Lung (tissue), 12 donors: ENCODE results near the gene CDC23. TPM values are rescaled to one million over a fixed set of nuclear protein-coding genes. Genes with fewer than 3 reads are reported as not detected.
A peak's percentile ranks its signal among the peaks of the same experiment; 100 is the strongest.

Source experiments
- ATAC-seq: fragments of 200-7000 bp; cut with Tn5 transposase; one replicate; pipeline ENCODE4 v1.9.1; 2020; ENCODE audit warnings: moderate number of reproducible peaks; ENCODE audit not compliant: insufficient read depth, low FRiP score
- DNase-seq, 3 donors: peaks; one replicate each; pipeline ENCODE4 v3.0.0-alpha.2; 2013 to 2017
- H3K27ac ChIP-seq, 2 donors: one replicate each; pipeline ENCODE4 v1.5.1; 2013; ENCODE audit warnings: mild to moderate bottlenecking in 2 of 2, moderate library complexity in 2 of 2, control low read depth in 1 of 2, inconsistent platforms in 1 of 2, low read depth in 1 of 2, low read length in 1 of 2
- H3K27me3 ChIP-seq, 3 donors: one replicate each; pipeline ENCODE4 v1.5.1; 2013; ENCODE audit warnings: low read length in 2 of 3; ENCODE audit not compliant: control insufficient read depth in 3 of 3, insufficient read depth in 3 of 3
- H3K36me3 ChIP-seq, 4 donors: one replicate each; pipeline ENCODE4 v1.5.1; 2013; ENCODE audit warnings: low read length in 4 of 4, mild to moderate bottlenecking in 1 of 4, moderate library complexity in 1 of 4; ENCODE audit not compliant: control insufficient read depth in 4 of 4, insufficient read depth in 4 of 4
- H3K4me1 ChIP-seq, 5 donors: one replicate each; pipeline ENCODE4 v1.5.1; 2013; ENCODE audit warnings: low read length in 5 of 5, mild to moderate bottlenecking in 2 of 5, moderate library complexity in 1 of 5; ENCODE audit not compliant: control insufficient read depth in 5 of 5, insufficient read depth in 5 of 5
- H3K4me3 ChIP-seq: one replicate; pipeline ENCODE4 v1.5.1; 2013; ENCODE audit warnings: mild to moderate bottlenecking, control low read depth, moderate library complexity
- H3K9ac ChIP-seq, 2 donors: one replicate each; pipeline ENCODE4 v1.5.1; 2013; ENCODE audit warnings: low read length in 2 of 2, control low read depth in 1 of 2; ENCODE audit not compliant: insufficient read depth in 1 of 2
- H3K9me3 ChIP-seq, 4 donors: one replicate each; pipeline ENCODE4 v1.5.1; 2013; ENCODE audit warnings: low read length in 3 of 4, mild to moderate bottlenecking in 1 of 4, moderate library complexity in 1 of 4; ENCODE audit not compliant: control insufficient read depth in 4 of 4, insufficient read depth in 3 of 4
- WGBS, 2 donors: extraction: QIAGEN DNeasy Blood & Tissue Kit; methylation state at CpG; one replicate each; pipeline ENCODE4 v1.1.7; 2013; 5-methylcytosine and 5-hydroxymethylcytosine counted together
- polyA plus RNA-seq, 2 donors: library from polyadenylated mRNA; stranded (reverse); fragments of 200-250 nt; gene quantifications; one replicate each; pipeline ENCODE4 v1.2.1, GENCODE V29; 2013
- total RNA-seq, 2 donors: library from RNA; depleted of rRNA in 1 of 2; stranded (reverse); fragments of >200 nt in 1 of 2; gene quantifications; one replicate each; pipeline ENCODE4 v1.2.1, GENCODE V29; 2014 to 2021
- TF ChIP-seq, protein P1 (sequence below): IDR thresholded peaks from 2 replicates; pipeline ENCODE4 v1.5.1; 2012; ENCODE audit warnings: mild to moderate bottlenecking; ENCODE audit errors: control extremely low read depth, extremely low read depth
- donor health status: control.
- donor health status: control.
- donor health status: Bipolar disorder and iron deficiency.
- donor health status: healthy.
- donor health status: DM: yes; HTN: yes; CAD: no.

The CDC23 gene
- total and polyA plus RNA-seq, 4 donors, result 9.9 to 41.8 (median 17.1) TPM

- DNase-seq (peak; percentile 26 to 58 (median 48)), ATAC-seq (no peak)
- no peaks in the 10 kb centered on the region for H3K27me3 ChIP-seq
- peaks cover 0 to 13% (median 0%) of the 10 kb centered on the region in 5 donors for H3K4me1 ChIP-seq
- WGBS, 2 donors, result 53 to 67% methylated on average over 7 of the region's 7 CpGs
- H3K36me3 ChIP-seq, result no peaks in the 10 kb centered on the region
- no peak overlapping the region for H3K27ac ChIP-seq
- H3K4me3 ChIP-seq, result no peak overlapping the region
- no peak overlapping the region for H3K9ac ChIP-seq
- TF ChIP-seq, protein P1, sequence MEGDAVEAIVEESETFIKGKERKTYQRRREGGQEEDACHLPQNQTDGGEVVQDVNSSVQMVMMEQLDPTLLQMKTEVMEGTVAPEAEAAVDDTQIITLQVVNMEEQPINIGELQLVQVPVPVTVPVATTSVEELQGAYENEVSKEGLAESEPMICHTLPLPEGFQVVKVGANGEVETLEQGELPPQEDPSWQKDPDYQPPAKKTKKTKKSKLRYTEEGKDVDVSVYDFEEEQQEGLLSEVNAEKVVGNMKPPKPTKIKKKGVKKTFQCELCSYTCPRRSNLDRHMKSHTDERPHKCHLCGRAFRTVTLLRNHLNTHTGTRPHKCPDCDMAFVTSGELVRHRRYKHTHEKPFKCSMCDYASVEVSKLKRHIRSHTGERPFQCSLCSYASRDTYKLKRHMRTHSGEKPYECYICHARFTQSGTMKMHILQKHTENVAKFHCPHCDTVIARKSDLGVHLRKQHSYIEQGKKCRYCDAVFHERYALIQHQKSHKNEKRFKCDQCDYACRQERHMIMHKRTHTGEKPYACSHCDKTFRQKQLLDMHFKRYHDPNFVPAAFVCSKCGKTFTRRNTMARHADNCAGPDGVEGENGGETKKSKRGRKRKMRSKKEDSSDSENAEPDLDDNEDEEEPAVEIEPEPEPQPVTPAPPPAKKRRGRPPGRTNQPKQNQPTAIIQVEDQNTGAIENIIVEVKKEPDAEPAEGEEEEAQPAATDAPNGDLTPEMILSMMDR, result no peak
- H3K9me3 ChIP-seq, result peaks cover 0 to 1% (median 0%) of the 10 kb centered on the region in 4 donors
Observed at GRCh38 chr5:138230981-138231589, 18.0 kb upstream of the CDC23 start.

GRCh38 chr5:138230261-138230660, 17.1 kb upstream of the CDC23 start:
- Histone ChIP-seq H3K9ac (no peak overlapping the region), H3K36me3 (no peaks in the 10 kb centered on the region), H3K27ac (no peak overlapping the region), H3K9me3 (peaks cover 0 to 4% (median 0%) of the 10 kb centered on the region in 4 donors), H3K4me3 (no peak overlapping the region), H3K4me1 (peaks cover 0 to 13% (median 0%) of the 10 kb centered on the region in 5 donors), H3K27me3 (no peaks in the 10 kb centered on the region)
- ATAC-seq (no peak), DNase-seq (no peak)
- TF ChIP-seq, protein P1, result no peak

- no peak overlapping the region for H3K27ac ChIP-seq
- peaks cover 0 to 13% (median 0%) of the 10 kb centered on the region in 5 donors for H3K4me1 ChIP-seq
- no peak overlapping the region for H3K9ac ChIP-seq
- H3K9me3 ChIP-seq, result peaks cover 0 to 4% (median 0%) of the 10 kb centered on the region in 4 donors
- TF ChIP-seq, protein P1, result no peak
- DNase-seq (no peak), ATAC-seq (no peak)
- H3K36me3 ChIP-seq, result no peaks in the 10 kb centered on the region
- WGBS, 2 donors, result 42 to 67% methylated on average over 6 of the region's 6 CpGs
- H3K4me3 ChIP-seq, result no peak overlapping the region
- no peaks in the 10 kb centered on the region for H3K27me3 ChIP-seq
Observed at GRCh38 chr5:138229387-138229786, 16.3 kb upstream of the CDC23 start.

- no peak overlapping the region for H3K4me3 ChIP-seq
- DNase-seq (no peak), ATAC-seq (no peak)
- H3K4me1 ChIP-seq, result peaks cover 0 to 13% (median 0%) of the 10 kb centered on the region in 5 donors
- no peak overlapping the region for H3K27ac ChIP-seq
- no peak overlapping the region for H3K9ac ChIP-seq
- no peaks in the 10 kb centered on the region for H3K27me3 ChIP-seq
- TF ChIP-seq, protein P1, result no peak
- H3K9me3 ChIP-seq, result peaks cover 0 to 4% (median 0%) of the 10 kb centered on the region in 4 donors
- H3K36me3 ChIP-seq, result no peaks in the 10 kb centered on the region
Observed at GRCh38 chr5:138226910-138227309, 13.8 kb upstream of the CDC23 start.
